ENCODE measurements around the gene SECISBP2.

DNA sequence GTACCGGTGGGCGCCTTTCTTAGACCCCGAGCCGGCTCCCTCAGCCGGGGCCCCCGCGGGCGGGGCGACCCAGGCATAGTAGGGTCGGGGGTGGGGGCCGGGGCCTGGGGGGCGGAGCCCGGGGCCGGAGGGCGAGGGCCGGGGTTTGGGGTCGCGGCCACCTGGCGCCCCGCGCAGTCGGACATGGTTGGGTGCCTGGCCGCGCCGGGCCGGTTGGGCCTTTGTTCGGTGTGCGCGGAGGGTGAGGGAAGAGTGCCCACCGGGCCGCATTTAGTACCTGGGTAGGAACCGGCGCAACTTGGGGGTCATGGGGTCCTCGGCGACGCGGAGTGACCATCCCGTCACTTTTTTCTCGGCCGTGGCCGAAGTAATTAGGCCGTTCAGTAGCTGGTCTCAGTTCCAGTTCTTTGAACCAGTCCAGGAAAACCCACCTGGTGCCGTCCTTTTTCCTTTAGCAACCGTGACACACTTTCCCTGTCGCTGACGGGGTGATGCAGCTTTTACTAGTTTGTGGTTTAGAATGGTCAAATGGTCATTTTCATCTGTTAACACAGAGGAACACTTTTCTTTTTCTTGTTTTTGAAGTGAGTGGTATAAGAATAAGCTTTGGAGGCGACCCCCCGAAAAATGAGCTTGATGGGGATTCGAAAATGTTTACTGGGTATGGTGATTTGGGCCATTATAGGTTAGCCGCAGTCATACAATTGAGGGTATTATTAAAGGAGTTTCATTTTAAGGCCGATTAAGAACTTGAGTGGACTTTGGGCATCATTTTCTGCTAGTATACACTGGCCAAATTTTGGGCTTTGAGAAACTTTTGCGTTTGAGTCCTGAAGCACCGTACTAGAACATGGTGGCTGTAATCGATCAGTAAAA, 6.7 kb upstream of the SECISBP2 start:
- no peak for TF ChIP-seq CTCF (IDR thresholded peaks at IDR 0.05)
- no peak for TF ChIP-seq POLR2A (IDR thresholded peaks at IDR 0.05)
- TF ChIP-seq POLR2AphosphoS5 (IDR thresholded peaks at IDR 0.05; ENCODE audit: insufficient read depth in 1 of 2, low read depth in 1 of 2), result no peak
